HepG2 (cell line): ENCODE data around the gene PFDN2. TPM values are rescaled to one million over a fixed set of nuclear protein-coding genes. Genes with fewer than 3 reads are reported as not detected.

ENCODE experiments used
- KLF12 ChIP-seq: sonication (generic); formaldehyde crosslinking; IDR thresholded peaks from 2 replicates; pipeline ENCODE4 v1.4.0; 2020; ENCODE audit warnings: missing genetic modification reagents, borderline replicate concordance
- PITX1 ChIP-seq: sonication (generic); formaldehyde crosslinking; IDR thresholded peaks from 2 replicates; pipeline ENCODE4 v1.5.1; 2020; ENCODE audit warnings: mild to moderate bottlenecking, missing genetic modification reagents
- SMAD3 ChIP-seq: sonication (generic); formaldehyde crosslinking; IDR thresholded peaks from 2 replicates; pipeline ENCODE4 v1.4.0; 2020; ENCODE audit warnings: missing genetic modification reagents
- STAG1 ChIP-seq: sonication (generic); formaldehyde crosslinking; IDR thresholded peaks from 2 replicates; pipeline ENCODE4 v1.4.0; 2020; ENCODE audit warnings: missing genetic modification reagents
- ZBTB1 ChIP-seq: sonication (generic); formaldehyde crosslinking; IDR thresholded peaks from 2 replicates; pipeline ENCODE4 v1.4.0; 2020; ENCODE audit warnings: missing genetic modification reagents, borderline replicate concordance
- ZNF256 ChIP-seq: sonication (generic); formaldehyde crosslinking; conservative IDR thresholded peaks from 2 replicates; pipeline ENCODE4 v1.4.0; 2020; ENCODE audit warnings: missing genetic modification reagents
- ZNF446 ChIP-seq: sonication (generic); formaldehyde crosslinking; IDR thresholded peaks from 2 replicates; pipeline ENCODE4 v1.5.0; 2020; ENCODE audit warnings: mild to moderate bottlenecking, missing genetic modification reagents
- ZNF451 ChIP-seq: sonication (generic); formaldehyde crosslinking; IDR thresholded peaks from 2 replicates; pipeline ENCODE4 v1.5.0; 2020; ENCODE audit warnings: mild to moderate bottlenecking, missing genetic modification reagents
- ZNF775 ChIP-seq: sonication (generic); formaldehyde crosslinking; IDR thresholded peaks from 2 replicates; pipeline ENCODE4 v1.4.0; 2020; ENCODE audit warnings: missing genetic modification reagents, mild to moderate bottlenecking, moderate library complexity, borderline replicate concordance
- ZNF891 ChIP-seq: sonication (generic); formaldehyde crosslinking; IDR thresholded peaks from 2 replicates; pipeline ENCODE4 v1.5.0; 2020; ENCODE audit warnings: mild to moderate bottlenecking, missing genetic modification reagents
- polyA plus RNA-seq, 8 experiments: library from polyadenylated mRNA; depleted of rRNA in 3 of 8; stranded (reverse) in 7 of 8; unstranded in 1 of 8; fragments of >200 nt; fragmentation: Illumina TruSeq in 4 of 8; extraction: Trizol in 4 of 8; gene quantifications; 2 replicates each; pipeline versions ENCODE4 v1.2.1 to v1.2.3, GENCODE V29; 2011 to 2016; ENCODE audit warnings: low read depth in 4 of 8, missing spikeins in 1 of 8, mixed read lengths in 1 of 8; ENCODE audit not compliant: insufficient read depth in 1 of 8
- total RNA-seq, 5 experiments: library from RNA; depleted of rRNA; stranded (reverse); fragments of >200 nt; fragmentation: Illumina TruSeq; extraction: Trizol; gene quantifications; 2 replicates each; pipeline ENCODE4 v1.2.3, GENCODE V29; 2016; ENCODE audit warnings: low read depth in 1 of 5
- TF ChIP-seq, protein P1 (sequence below): sonication (generic); formaldehyde crosslinking; IDR thresholded peaks from 2 replicates; pipeline ENCODE4 v1.4.0; 2020; ENCODE audit warnings: mild to moderate bottlenecking, low read depth, missing genetic modification reagents
- TF ChIP-seq, protein P2 (sequence below): sonication (generic); formaldehyde crosslinking; IDR thresholded peaks from 2 replicates; pipeline ENCODE4 v1.4.0; 2020; ENCODE audit warnings: missing genetic modification reagents
- TF ChIP-seq, protein P3 (sequence below): IDR thresholded peaks from 2 replicates; pipeline ENCODE4 v1.6.1; 2018; ENCODE audit warnings: missing genetic modification reagents, mild to moderate bottlenecking, missing compliant biosample characterization
- TF ChIP-seq, protein P4 (sequence below): sonication (generic); formaldehyde crosslinking; IDR thresholded peaks from 2 replicates; pipeline ENCODE4 v1.4.0; 2020; ENCODE audit warnings: missing genetic modification reagents

Gene PFDN2
- total and polyA plus RNA-seq, 2 of the 13 experiments (the other 11 are each of a cell fraction or from before 2014, with no cell fraction given) = 62.6 to 63.6 TPM

DNA sequence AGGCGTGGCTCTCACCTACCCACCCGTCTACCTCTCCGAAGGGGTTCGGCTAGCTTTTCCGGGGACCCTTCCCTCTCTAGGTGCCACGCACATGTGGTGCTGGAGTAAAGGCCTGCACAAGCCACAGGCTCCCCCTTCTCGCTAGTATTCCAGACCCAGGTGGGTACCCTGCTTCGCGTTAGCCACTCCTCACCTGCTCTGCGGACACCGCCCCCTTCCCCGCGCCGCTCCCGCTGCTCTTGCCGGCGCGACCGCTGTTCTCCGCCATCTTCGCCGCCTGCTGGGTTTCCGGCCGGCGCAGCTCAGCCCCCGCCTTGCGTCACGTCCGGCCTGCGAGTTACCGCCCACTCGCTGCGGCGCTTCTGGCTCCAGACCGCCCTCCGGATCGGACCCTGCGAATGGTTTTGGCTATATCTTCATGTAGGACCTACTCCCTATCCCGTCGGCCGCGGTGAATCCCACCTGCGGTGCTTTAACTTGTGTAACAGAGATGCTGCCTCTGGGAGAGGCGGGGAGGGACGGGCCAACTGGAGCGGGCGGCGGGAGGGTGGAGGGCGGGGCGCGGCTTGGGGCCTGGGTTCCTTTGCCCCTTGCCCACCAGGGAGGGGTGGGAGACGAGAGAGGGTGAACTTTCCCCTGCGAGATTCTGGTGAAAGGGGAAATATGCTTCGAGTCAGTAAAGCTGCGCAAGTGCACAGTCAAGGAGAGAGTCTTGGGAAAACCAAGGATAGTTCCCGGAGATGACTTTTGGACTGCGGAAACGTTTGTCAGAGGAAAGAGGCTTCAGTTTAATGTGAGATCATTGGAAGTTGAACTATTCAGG lies at the start of gene PFDN2, which contains the start of gene NIT1 (continued):
- peak; percentile 84 for TF ChIP-seq KLF12 (CRISPR knock-in tag)
- TF ChIP-seq, protein P1, sequence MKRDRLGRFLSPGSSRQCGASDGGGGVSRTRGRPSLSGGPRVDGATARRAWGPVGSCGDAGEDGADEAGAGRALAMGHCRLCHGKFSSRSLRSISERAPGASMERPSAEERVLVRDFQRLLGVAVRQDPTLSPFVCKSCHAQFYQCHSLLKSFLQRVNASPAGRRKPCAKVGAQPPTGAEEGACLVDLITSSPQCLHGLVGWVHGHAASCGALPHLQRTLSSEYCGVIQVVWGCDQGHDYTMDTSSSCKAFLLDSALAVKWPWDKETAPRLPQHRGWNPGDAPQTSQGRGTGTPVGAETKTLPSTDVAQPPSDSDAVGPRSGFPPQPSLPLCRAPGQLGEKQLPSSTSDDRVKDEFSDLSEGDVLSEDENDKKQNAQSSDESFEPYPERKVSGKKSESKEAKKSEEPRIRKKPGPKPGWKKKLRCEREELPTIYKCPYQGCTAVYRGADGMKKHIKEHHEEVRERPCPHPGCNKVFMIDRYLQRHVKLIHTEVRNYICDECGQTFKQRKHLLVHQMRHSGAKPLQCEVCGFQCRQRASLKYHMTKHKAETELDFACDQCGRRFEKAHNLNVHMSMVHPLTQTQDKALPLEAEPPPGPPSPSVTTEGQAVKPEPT (CRISPR knock-in tag) = no peak
- TF ChIP-seq ZNF446 = no peak
- TF ChIP-seq SMAD3 (CRISPR knock-in tag) = no peak
- TF ChIP-seq ZBTB1 = no peak
- TF ChIP-seq, protein P2, sequence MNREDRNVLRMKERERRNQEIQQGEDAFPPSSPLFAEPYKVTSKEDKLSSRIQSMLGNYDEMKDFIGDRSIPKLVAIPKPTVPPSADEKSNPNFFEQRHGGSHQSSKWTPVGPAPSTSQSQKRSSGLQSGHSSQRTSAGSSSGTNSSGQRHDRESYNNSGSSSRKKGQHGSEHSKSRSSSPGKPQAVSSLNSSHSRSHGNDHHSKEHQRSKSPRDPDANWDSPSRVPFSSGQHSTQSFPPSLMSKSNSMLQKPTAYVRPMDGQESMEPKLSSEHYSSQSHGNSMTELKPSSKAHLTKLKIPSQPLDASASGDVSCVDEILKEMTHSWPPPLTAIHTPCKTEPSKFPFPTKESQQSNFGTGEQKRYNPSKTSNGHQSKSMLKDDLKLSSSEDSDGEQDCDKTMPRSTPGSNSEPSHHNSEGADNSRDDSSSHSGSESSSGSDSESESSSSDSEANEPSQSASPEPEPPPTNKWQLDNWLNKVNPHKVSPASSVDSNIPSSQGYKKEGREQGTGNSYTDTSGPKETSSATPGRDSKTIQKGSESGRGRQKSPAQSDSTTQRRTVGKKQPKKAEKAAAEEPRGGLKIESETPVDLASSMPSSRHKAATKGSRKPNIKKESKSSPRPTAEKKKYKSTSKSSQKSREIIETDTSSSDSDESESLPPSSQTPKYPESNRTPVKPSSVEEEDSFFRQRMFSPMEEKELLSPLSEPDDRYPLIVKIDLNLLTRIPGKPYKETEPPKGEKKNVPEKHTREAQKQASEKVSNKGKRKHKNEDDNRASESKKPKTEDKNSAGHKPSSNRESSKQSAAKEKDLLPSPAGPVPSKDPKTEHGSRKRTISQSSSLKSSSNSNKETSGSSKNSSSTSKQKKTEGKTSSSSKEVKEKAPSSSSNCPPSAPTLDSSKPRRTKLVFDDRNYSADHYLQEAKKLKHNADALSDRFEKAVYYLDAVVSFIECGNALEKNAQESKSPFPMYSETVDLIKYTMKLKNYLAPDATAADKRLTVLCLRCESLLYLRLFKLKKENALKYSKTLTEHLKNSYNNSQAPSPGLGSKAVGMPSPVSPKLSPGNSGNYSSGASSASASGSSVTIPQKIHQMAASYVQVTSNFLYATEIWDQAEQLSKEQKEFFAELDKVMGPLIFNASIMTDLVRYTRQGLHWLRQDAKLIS (CRISPR knock-in tag) = no peak
- TF ChIP-seq, protein P3, sequence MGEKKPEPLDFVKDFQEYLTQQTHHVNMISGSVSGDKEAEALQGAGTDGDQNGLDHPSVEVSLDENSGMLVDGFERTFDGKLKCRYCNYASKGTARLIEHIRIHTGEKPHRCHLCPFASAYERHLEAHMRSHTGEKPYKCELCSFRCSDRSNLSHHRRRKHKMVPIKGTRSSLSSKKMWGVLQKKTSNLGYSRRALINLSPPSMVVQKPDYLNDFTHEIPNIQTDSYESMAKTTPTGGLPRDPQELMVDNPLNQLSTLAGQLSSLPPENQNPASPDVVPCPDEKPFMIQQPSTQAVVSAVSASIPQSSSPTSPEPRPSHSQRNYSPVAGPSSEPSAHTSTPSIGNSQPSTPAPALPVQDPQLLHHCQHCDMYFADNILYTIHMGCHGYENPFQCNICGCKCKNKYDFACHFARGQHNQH (CRISPR knock-in tag) = peak; percentile 78; the same call in 1 of the 2 replicates
- peak; percentile 87 for TF ChIP-seq ZNF891
- TF ChIP-seq ZNF451 = no peak; the same call in 1 of the 2 replicates
- 0 out of 2 replicates have a peak, but pooled peaks have one; percentile 36 for TF ChIP-seq PITX1 (CRISPR knock-in tag)
- TF ChIP-seq ZNF256 (CRISPR knock-in tag) = 0 out of 2 replicates have a peak, but pooled peaks have one; percentile 73
- TF ChIP-seq STAG1 (CRISPR knock-in tag) = no peak
- TF ChIP-seq, protein P4, sequence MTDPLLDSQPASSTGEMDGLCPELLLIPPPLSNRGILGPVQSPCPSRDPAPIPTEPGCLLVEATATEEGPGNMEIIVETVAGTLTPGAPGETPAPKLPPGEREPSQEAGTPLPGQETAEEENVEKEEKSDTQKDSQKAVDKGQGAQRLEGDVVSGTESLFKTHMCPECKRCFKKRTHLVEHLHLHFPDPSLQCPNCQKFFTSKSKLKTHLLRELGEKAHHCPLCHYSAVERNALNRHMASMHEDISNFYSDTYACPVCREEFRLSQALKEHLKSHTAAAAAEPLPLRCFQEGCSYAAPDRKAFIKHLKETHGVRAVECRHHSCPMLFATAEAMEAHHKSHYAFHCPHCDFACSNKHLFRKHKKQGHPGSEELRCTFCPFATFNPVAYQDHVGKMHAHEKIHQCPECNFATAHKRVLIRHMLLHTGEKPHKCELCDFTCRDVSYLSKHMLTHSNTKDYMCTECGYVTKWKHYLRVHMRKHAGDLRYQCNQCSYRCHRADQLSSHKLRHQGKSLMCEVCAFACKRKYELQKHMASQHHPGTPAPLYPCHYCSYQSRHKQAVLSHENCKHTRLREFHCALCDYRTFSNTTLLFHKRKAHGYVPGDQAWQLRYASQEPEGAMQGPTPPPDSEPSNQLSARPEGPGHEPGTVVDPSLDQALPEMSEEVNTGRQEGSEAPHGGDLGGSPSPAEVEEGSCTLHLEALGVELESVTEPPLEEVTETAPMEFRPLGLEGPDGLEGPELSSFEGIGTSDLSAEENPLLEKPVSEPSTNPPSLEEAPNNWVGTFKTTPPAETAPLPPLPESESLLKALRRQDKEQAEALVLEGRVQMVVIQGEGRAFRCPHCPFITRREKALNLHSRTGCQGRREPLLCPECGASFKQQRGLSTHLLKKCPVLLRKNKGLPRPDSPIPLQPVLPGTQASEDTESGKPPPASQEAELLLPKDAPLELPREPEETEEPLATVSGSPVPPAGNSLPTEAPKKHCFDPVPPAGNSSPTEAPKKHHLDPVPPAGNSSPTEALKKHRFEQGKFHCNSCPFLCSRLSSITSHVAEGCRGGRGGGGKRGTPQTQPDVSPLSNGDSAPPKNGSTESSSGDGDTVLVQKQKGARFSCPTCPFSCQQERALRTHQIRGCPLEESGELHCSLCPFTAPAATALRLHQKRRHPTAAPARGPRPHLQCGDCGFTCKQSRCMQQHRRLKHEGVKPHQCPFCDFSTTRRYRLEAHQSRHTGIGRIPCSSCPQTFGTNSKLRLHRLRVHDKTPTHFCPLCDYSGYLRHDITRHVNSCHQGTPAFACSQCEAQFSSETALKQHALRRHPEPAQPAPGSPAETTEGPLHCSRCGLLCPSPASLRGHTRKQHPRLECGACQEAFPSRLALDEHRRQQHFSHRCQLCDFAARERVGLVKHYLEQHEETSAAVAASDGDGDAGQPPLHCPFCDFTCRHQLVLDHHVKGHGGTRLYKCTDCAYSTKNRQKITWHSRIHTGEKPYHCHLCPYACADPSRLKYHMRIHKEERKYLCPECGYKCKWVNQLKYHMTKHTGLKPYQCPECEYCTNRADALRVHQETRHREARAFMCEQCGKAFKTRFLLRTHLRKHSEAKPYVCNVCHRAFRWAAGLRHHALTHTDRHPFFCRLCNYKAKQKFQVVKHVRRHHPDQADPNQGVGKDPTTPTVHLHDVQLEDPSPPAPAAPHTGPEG (CRISPR knock-in tag) = no peak
- TF ChIP-seq ZNF775 (CRISPR knock-in tag) = no peak; the same call in 1 of the 2 replicates
